Bronchial epithelial cell (primary cell): ENCODE data around the gene ADGRA1. TPM values are rescaled to one million over a fixed set of nuclear protein-coding genes. Genes with fewer than 3 reads are reported as not detected.
A peak's percentile ranks its signal among the peaks of the same experiment; 100 is the strongest.

Experiments used
- DNase-seq: peaks from one replicate; pipeline ENCODE4 v3.0.0-alpha.2; 2010; ENCODE audit warnings: low read depth
- FAIRE-seq: peaks from 2 replicates; lab custom pipeline; 2011; peaks lifted over from hg19 to GRCh38; lab: Jason Lieb, UNC
- H3K27me3 ChIP-seq: 2 replicates; pipeline ENCODE4 v1.5.1; 2011; ENCODE audit warnings: low read length; ENCODE audit not compliant: control insufficient read depth, insufficient read depth
- H3K36me3 ChIP-seq: 2 replicates; pipeline ENCODE4 v1.5.1; 2011; ENCODE audit warnings: low read length; ENCODE audit not compliant: control insufficient read depth, insufficient read depth
- H3K4me3 ChIP-seq: 2 replicates; pipeline ENCODE4 v1.5.1; 2011; ENCODE audit warnings: mild to moderate bottlenecking, low read depth, low read length, control low read depth
- CTCF ChIP-seq: IDR thresholded peaks from 2 replicates; pipeline ENCODE4 v1.5.1; 2011; ENCODE audit warnings: mild to moderate bottlenecking, moderate library complexity, low read length, control low read depth, inconsistent platforms; ENCODE audit not compliant: insufficient read depth, severe bottlenecking
- total RNA-seq: library from RNA; depleted of rRNA; stranded (reverse); fragments of >200 nt; gene quantifications from 2 replicates; pipeline ENCODE4 v1.2.1, GENCODE V29; 2014

Gene ADGRA1
- total RNA-seq, 1 donor from 2014 or later = not detected

- no peak for DNase-seq
- no peak for TF ChIP-seq CTCF
- H3K27me3 ChIP-seq = peaks cover 8% of the 10 kb centered on the region
- FAIRE-seq = no peak
- H3K4me3 ChIP-seq = no peak overlapping the region
- H3K36me3 ChIP-seq = no peaks in the 10 kb centered on the region
Measured at GRCh38 chr10:133158756-133159610, 71.3 kb downstream of the ADGRA1 start.

- FAIRE-seq (no peak), DNase-seq (no peak)
- Histone ChIP-seq H3K36me3 (no peaks in the 10 kb centered on the region), H3K27me3 (peaks cover 8% of the 10 kb centered on the region), H3K4me3 (no peak overlapping the region)
- TF ChIP-seq CTCF = no peak
Measured at GRCh38 chr10:133159611-133159949, 71.9 kb downstream of the ADGRA1 start.

- TF ChIP-seq CTCF = no peak
- no peaks in the 10 kb centered on the region for H3K36me3 ChIP-seq
- peak within 1 kb of the TSS; percentile 33 for H3K4me3 ChIP-seq
- FAIRE-seq (no peak), DNase-seq (no peak)
- peaks cover 8% of the 10 kb centered on the region for H3K27me3 ChIP-seq
Measured at GRCh38 chr10:133159950-133160825, 72.5 kb downstream of the ADGRA1 start, which contains the start of gene KNDC1. TSS of gene KNDC1 (plus strand) at chr10:133160219. CDS start at chr10:133160468, 249 bp downstream.

GRCh38 chr10:133160826-133161471 is 73.2 kb downstream of the ADGRA1 start:
- no peaks in the 10 kb centered on the region for H3K36me3 ChIP-seq
- DNase-seq (no peak), FAIRE-seq (no peak)
- peaks cover 8% of the 10 kb centered on the region for H3K27me3 ChIP-seq
- no peak for TF ChIP-seq CTCF
- peak overlapping the region; percentile 29 for H3K4me3 ChIP-seq

- no peak for DNase-seq
- Histone ChIP-seq H3K36me3 (no peaks in the 10 kb centered on the region), H3K27me3 (peaks cover 8% of the 10 kb centered on the region), H3K4me3 (no peak overlapping the region)
- TF ChIP-seq CTCF = no peak
- no peak for FAIRE-seq
Measured at GRCh38 chr10:133161486-133162109, 73.9 kb downstream of the ADGRA1 start.
